ENCODE results near the gene ACBD4.

- TF ChIP-seq, protein P1, sequence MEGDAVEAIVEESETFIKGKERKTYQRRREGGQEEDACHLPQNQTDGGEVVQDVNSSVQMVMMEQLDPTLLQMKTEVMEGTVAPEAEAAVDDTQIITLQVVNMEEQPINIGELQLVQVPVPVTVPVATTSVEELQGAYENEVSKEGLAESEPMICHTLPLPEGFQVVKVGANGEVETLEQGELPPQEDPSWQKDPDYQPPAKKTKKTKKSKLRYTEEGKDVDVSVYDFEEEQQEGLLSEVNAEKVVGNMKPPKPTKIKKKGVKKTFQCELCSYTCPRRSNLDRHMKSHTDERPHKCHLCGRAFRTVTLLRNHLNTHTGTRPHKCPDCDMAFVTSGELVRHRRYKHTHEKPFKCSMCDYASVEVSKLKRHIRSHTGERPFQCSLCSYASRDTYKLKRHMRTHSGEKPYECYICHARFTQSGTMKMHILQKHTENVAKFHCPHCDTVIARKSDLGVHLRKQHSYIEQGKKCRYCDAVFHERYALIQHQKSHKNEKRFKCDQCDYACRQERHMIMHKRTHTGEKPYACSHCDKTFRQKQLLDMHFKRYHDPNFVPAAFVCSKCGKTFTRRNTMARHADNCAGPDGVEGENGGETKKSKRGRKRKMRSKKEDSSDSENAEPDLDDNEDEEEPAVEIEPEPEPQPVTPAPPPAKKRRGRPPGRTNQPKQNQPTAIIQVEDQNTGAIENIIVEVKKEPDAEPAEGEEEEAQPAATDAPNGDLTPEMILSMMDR (IDR thresholded peaks at IDR 0.05), result no peak
- no peak for TF ChIP-seq POLR2A (IDR thresholded peaks at IDR 0.05)
Measured at GRCh38 chr17:45135978-45136791, 698 bp downstream of the ACBD4 start.
